Natural killer cell treated with Interleukin-12 subunit alpha and Interleukin-12 subunit beta and Interleukin-15 and Interleukin-18, amount 100 ng/mL, for 72 hours (primary cell): ENCODE results near the gene NUP210L. TPM values are rescaled to one million over a fixed set of nuclear protein-coding genes. Genes with fewer than 3 reads are reported as not detected.

Source experiments
- ATAC-seq, 2 donors: fragments of 150-1000 bp; cut with Tn5 transposase in 1 of 2; sonication (Bioruptor Pico), chemical (Tn5 transposase) in 1 of 2; 2 replicates each; pipeline ENCODE4 v1.10.0; 2021
- DNase-seq: peaks from one replicate; pipeline ENCODE4 v3.0.0; 2022; ENCODE audit warnings: low spot score
- H3K27ac Mint-ChIP-seq, 2 donors: 1 replicate in 1 of 2; 2 replicates in 1 of 2; pipeline ENCODE4 v1.8.0; 2022; ENCODE audit warnings: mixed read lengths in 2 of 2, mild to moderate bottlenecking in 1 of 2, moderate library complexity in 1 of 2
- H3K27me3 Mint-ChIP-seq, 2 donors: 1 replicate in 1 of 2; 2 replicates in 1 of 2; pipeline ENCODE4 v1.8.0; 2022; ENCODE audit warnings: mixed read lengths in 2 of 2
- H3K36me3 Mint-ChIP-seq: one replicate; pipeline ENCODE4 v1.8.0; 2022; ENCODE audit warnings: mixed read lengths
- H3K4me1 Mint-ChIP-seq, 2 donors: 1 replicate in 1 of 2; 2 replicates in 1 of 2; pipeline ENCODE4 v1.8.0; 2022; ENCODE audit warnings: low read depth in 2 of 2, mixed read lengths in 2 of 2, mild to moderate bottlenecking in 1 of 2
- H3K4me3 Mint-ChIP-seq: one replicate; pipeline ENCODE4 v1.8.0; 2022; ENCODE audit warnings: mixed read lengths
- H3K9me3 Mint-ChIP-seq: 2 replicates; pipeline ENCODE4 v1.8.0; 2022; ENCODE audit warnings: mixed read lengths
- total RNA-seq, 2 donors: library from RNA; stranded (reverse); gene quantifications; one replicate each; pipeline ENCODE4 v1.2.3, GENCODE V29; 2022

Gene NUP210L
- total RNA-seq, 2 donors from 2014 or later = 0.24 TPM; not detected in 1

DNA sequence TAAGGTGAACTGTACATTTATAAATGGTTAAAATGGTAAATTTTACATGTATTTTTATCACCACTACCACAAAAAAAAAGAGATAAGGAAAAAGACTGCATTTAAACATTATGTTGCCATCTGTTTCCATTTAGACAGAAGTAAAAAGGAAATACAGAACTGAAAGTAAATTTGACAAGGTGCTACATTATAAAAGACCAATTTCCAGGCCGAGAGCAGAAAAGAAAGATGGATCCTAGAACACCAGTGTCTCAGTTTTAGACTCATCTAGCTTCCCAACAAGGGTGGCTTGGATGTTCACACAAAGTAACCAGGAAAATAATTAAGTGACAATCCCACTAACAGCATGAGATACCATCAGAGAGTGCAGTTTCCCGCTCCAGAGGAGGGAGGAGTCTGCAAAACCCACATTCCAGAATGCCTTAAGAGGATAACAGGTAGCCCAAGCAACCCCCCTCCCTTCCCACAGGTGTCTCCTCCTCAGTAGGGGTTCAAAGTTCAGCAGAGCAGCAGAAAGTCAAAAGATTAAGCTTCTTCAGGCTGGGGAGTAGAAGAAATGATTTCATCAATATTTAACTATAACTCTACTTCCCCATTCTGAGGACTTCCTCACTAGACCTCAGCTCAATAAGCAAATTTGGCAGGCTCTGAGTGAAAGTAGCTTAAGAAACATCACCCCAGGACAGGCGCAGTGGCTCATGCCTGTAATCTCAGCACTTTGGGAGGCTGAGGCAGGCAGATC lies 25.2 kb upstream of the NUP210L start:
- Mint-ChIP-seq H3K4me1 (peaks cover 60 to 73% of the 10 kb centered on the region in 2 donors), H3K27ac (peak overlapping the region; percentile 85 to 88), H3K9me3 (no peaks in the 10 kb centered on the region), H3K27me3 (no peaks in the 10 kb centered on the region), H3K4me3 (peak overlapping the region; percentile 99), H3K36me3 (peaks cover 33% of the 10 kb centered on the region)
- no peak for ATAC-seq
- no peak for DNase-seq

DNA sequence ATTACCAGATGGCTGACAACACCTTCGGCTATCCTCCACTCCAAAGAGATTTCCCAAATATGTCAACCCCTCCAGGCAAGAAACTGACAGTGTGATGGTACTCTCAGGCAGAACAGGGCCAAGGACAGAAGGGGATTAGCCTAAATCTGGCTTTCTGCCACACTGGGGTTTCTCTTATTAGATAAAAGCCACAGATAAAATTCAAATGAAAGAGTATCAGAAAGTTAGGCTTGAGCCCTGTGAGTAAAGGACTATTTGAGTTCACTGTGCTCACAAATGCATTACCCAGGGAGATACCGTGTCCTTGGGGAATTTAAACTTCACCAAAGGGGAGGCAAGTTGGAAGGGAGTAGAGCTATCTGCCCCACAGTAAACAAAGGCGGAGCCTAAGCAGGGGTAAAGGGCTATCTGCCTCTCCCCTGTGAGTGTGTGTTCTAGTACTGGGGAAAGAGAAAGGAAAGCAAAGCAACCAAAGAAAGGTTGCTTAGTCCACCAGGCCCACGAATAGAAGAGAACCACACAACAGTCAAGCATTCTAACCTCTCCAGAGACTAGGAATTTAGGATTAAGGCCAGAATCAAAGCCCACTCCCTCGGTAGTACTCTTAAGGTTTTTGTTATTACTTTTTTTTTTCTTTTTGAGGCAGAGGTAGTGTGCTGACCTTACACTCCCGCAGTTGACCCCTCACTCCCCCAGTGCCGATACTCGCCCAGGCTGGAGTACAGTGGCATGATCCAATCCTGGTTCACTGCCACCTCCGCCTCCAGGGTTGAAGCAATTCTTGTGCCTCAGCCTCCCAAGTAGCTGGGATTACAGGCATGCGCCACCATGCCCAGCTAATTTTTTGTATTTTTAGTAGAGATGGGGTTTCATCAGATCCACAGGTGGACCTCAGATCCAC lies 24.3 kb upstream of the NUP210L start:
- Mint-ChIP-seq H3K4me1 (peaks cover 60 to 73% of the 10 kb centered on the region in 2 donors), H3K9me3 (no peaks in the 10 kb centered on the region), H3K27ac (peak overlapping the region; percentile 85 to 88), H3K4me3 (peak overlapping the region; percentile 99), H3K36me3 (peaks cover 33% of the 10 kb centered on the region), H3K27me3 (no peaks in the 10 kb centered on the region)
- DNase-seq = no peak
- ATAC-seq = no peak

DNA sequence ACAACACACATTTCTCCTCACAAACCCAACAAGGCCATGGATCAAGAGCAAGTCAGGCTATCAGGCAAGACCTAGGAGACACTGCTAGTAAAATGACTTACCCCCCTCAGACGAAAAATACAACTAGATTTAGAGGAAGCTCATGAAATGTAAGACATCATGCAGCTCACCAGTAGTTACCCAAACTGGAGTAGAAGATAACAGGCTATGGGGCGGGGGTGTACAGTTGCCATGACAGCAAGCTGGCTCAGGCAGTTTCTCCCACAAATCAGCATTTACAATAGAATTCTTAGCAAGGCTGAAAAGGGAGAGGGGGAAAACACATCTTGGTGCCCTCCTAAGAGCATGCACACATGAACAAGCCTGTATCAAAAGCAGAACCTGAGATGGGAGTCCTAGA lies 23.1 kb upstream of the NUP210L start:
- peak overlapping the region; percentile 99 for H3K4me3 Mint-ChIP-seq
- no peak for DNase-seq

DNA sequence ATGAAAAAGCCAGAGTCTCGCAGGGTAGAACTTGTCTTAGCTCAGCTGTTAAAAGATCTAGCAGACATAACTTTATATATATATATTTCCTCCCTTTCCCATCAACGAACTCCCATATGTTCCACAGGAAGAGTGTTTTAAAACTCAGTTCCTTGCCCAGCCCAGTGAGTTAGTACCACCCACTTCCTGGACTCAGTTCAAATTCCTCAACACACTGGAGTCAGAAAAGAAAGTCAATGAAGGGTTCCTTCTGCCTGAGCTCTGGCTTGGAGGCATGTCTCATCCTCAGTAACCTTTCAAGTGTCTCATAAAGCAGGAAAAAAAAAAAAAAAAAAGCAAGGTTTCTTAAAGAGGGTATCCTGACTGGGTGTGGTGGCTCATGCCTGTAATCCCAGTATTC lies 21.5 kb upstream of the NUP210L start:
- Mint-ChIP-seq H3K36me3 (peaks cover 32% of the 10 kb centered on the region), H3K9me3 (no peaks in the 10 kb centered on the region), H3K4me1 (peaks cover 63 to 64% of the 10 kb centered on the region in 2 donors), H3K27me3 (no peaks in the 10 kb centered on the region), H3K4me3 (peak overlapping the region; percentile 37), H3K27ac (peak overlapping the region; percentile 35 to 70)
- DNase-seq (no peak), ATAC-seq (no peak)

More for the DNA sequence above, 23.1 kb upstream of the NUP210L start:
- ATAC-seq = no peak
- Mint-ChIP-seq H3K27me3 (no peaks in the 10 kb centered on the region), H3K4me1 (peaks cover 57 to 66% of the 10 kb centered on the region in 2 donors), H3K27ac (peak overlapping the region; percentile 76 to 85), H3K36me3 (peaks cover 31% of the 10 kb centered on the region), H3K9me3 (no peaks in the 10 kb centered on the region)

DNA sequence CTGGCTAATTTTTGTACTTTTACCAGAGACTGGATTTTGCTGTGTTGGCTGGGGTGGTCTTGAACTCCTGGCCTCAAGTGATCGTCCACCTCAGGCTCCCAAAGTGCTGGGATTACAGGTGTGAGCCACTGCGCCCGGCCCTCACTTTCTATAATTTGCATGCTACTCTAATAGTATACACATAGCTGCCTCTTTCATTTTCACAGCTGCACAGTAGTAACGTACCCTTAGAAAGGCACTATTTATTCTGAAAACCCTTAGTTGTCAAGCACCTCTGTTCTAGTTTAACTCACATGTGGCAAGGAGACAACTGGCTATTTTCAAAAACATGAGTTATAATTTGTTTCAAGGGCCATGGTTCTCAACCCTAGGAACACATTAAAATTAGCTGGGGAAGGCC lies 19.8 kb upstream of the NUP210L start:
- Mint-ChIP-seq H3K4me1 (peaks cover 61 to 62% of the 10 kb centered on the region in 2 donors), H3K27ac (no peak overlapping the region), H3K27me3 (no peaks in the 10 kb centered on the region), H3K36me3 (peaks cover 38% of the 10 kb centered on the region), H3K4me3 (no peak overlapping the region), H3K9me3 (no peaks in the 10 kb centered on the region)
- no peak for DNase-seq
- ATAC-seq = no peak

DNA sequence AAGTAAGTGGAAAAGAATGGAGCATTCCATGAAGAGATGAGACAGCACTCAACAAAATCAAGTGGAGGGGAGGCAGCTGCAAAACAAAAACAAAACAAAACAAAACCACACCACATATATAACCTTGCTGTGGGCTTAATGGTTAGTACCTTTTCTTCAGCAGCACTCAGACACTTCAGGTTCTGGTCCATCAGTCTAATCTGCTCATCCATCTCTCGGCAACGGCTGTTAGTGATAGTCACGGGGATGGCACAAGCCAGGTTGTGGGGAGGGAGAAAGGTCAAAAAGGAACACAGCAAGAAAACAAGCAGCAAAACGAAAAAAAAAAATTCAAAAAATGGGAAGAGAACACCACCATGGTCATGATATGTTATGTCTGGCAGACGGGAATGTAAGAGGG lies 17.0 kb upstream of the NUP210L start:
- H3K36me3 Mint-ChIP-seq = peaks cover 49% of the 10 kb centered on the region
- ATAC-seq (no peak), DNase-seq (no peak)
- no peaks in the 10 kb centered on the region for H3K27me3 Mint-ChIP-seq
- no peaks in the 10 kb centered on the region for H3K9me3 Mint-ChIP-seq
- H3K4me3 Mint-ChIP-seq = no peak overlapping the region
- peak overlapping the region; percentile 61 to 74 for H3K27ac Mint-ChIP-seq
- peaks cover 33 to 43% of the 10 kb centered on the region in 2 donors for H3K4me1 Mint-ChIP-seq

DNA sequence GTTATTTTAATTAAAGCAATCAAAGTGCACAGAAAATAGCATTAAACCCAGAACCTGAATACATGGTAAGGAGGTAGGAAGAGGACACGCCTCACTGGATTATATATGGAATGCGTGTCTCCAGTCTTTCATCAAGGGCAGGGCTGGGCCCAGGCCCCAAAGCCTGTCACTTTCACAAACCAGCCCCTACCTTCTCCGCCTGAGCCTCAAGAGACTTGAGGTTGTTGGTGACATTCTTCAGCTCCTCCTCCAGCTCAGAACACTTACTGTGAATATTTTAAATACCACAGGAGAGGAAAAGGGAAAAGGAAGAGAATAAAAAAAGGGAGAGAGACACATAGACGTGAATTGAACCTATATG lies 16.3 kb upstream of the NUP210L start:
- no peak overlapping the region for H3K4me3 Mint-ChIP-seq
- no peaks in the 10 kb centered on the region for H3K27me3 Mint-ChIP-seq
- DNase-seq = no peak
- peaks cover 29 to 39% of the 10 kb centered on the region in 2 donors for H3K4me1 Mint-ChIP-seq
- no peaks in the 10 kb centered on the region for H3K9me3 Mint-ChIP-seq
- peak overlapping the region; percentile 61 to 74 for H3K27ac Mint-ChIP-seq
- ATAC-seq = no peak
- H3K36me3 Mint-ChIP-seq = peaks cover 49% of the 10 kb centered on the region

DNA sequence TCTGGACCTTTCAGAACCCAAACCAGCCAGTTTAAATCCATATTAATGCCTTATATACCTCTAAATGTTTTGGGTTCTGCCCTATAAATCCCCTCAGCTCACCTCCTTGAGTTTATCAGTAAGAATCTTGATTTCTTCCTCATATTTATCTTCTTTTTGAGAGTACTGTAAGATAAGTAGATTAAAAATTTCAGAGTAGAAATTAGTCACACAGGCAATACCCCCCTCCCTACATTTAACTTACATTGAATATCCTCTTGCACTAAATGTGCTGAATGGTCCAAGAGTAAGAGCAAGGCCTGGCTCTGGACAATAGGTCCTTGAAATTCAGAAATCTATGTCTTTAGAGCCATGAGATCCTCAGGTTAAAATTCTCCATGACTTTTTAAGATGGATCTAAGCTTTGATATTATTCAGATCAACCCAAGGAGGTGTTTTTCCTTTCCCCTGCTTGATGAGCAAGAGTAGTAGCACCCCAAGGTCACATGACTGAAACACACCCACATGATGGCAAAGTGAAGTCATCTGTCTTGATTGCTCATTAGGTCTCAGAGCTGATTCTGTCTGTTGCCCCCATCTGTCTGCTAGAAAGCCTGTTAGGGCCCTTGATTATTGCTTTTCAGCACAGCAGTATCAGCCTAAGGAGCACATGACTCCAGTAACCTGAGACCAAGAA lies 15.8 kb upstream of the NUP210L start:
- Mint-ChIP-seq H3K9me3 (no peaks in the 10 kb centered on the region), H3K36me3 (peaks cover 53% of the 10 kb centered on the region), H3K27ac (peak overlapping the region; percentile 61 to 74), H3K4me1 (peaks cover 27 to 36% of the 10 kb centered on the region in 2 donors), H3K4me3 (no peak overlapping the region), H3K27me3 (no peaks in the 10 kb centered on the region)
- ATAC-seq = peak; percentile 75 to 78
- DNase-seq = no peak

DNA sequence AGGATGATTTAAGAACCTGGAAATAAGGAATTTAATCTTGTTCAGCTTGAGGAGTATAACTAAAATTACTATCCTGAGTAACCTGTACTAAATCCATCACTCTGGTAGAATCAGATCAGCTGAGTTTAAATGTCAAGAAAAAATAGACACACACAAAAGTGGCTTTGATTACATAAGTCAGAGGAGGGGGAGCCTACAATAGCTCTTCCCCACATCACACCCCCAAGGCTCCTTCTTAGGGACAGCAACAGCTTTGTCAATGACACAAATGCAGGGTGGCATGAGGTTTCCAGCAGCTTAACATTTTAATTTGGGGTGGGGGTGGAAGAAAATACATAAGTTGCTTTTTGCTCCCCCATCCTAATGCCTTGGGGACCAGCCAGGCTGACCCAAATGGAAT lies 12.6 kb upstream of the NUP210L start:
- Mint-ChIP-seq H3K4me1 (peaks cover 41 to 48% of the 10 kb centered on the region in 2 donors), H3K9me3 (no peaks in the 10 kb centered on the region), H3K36me3 (peaks cover 75% of the 10 kb centered on the region), H3K27ac (peak overlapping the region in 1 of 2 donors; percentile 78), H3K27me3 (no peaks in the 10 kb centered on the region), H3K4me3 (no peak overlapping the region)
- ATAC-seq (no peak), DNase-seq (no peak)

DNA sequence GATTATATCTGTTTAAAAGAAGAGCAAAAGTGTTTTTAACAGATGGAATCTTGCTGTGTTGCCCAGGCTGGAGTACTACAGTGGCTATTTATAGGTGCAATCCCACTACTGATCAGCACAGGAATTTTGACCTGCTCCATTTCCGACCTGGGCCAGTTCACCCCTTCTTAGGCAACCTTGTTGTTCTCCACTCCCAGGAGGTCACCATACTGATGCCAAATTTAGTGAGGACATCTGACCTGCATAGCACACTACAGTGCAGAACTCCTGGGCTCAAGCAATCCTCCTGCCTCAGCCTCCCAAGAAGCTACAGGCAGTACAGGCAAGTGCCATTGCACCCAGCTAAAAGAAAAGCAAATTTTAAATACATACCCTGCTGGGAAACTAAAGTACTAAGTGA lies 11.3 kb upstream of the NUP210L start:
- DNase-seq = no peak
- Mint-ChIP-seq H3K4me3 (no peak overlapping the region), H3K36me3 (peaks cover 65% of the 10 kb centered on the region), H3K27me3 (no peaks in the 10 kb centered on the region), H3K4me1 (peaks cover 30 to 38% of the 10 kb centered on the region in 2 donors), H3K9me3 (no peaks in the 10 kb centered on the region), H3K27ac (peak overlapping the region in 1 of 2 donors; percentile 21)
- ATAC-seq = no peak

DNA sequence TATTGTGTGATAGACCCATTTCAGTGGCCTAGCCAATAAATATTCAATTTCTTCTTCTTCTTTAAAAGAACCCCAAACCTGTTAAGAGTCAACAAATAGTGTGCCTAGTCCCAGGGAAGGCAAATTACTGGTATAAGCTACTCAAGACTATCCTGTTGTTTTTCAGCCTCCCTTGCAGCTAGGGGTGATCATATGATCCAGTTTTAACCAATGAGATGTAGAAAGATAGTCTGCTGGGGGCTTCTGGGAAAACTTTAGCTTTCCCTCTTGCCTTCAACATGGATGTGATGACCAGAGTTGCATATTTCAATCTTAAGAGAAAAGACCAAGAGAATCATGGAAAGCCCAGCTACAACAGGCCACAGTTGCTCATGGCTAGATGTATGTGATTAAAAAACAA lies 4.7 kb upstream of the NUP210L start:
- H3K9me3 Mint-ChIP-seq = no peaks in the 10 kb centered on the region
- no peak overlapping the region for H3K4me3 Mint-ChIP-seq
- DNase-seq (no peak), ATAC-seq (no peak)
- peaks cover 44 to 52% of the 10 kb centered on the region in 2 donors for H3K4me1 Mint-ChIP-seq
- peak overlapping the region in 1 of 2 donors; percentile 86 for H3K27ac Mint-ChIP-seq
- peaks cover 47% of the 10 kb centered on the region for H3K36me3 Mint-ChIP-seq
- H3K27me3 Mint-ChIP-seq = no peaks in the 10 kb centered on the region

DNA sequence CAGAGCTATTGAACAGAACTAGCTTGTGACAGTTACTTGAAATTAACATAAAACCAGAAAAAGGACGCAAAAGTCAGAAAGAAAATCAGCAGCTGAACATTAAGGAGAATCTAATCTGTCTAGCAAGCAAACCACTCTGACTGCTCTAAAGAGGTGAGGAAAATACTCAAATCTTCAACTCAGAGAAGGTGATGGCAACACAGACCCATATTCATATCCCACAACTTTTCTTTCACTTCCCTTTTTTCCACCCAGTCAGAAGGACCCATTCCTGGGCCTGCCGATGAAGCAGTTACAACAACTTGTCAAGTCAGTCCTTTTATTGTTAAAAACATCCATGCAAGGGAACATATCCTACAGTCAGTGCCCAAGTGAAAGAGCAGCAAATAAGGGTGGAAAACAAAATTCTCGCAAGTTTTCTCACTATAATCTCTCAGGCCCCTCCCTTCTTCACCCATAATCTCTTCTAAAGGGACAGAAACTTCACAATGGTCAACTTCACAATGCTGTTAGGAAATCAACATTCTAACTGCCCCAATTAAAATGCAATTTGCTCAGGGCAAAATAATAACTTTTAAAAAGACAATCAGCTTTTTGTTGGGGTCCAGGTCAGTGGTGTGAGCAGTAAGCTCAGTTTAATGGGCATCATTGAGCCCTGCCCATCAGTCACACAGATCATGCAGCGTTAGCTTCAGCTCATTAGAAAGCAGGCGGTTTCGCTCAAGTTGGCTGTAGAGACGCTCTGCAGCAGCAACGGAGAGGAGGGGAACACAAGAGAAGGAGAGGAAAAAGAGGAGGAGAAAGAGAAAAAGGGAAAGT lies 3.6 kb upstream of the NUP210L start:
- no peaks in the 10 kb centered on the region for H3K27me3 Mint-ChIP-seq
- peak overlapping the region; percentile 86 for H3K4me3 Mint-ChIP-seq
- H3K27ac Mint-ChIP-seq = peak overlapping the region; percentile 86 to 94
- H3K4me1 Mint-ChIP-seq = peaks cover 40 to 41% of the 10 kb centered on the region in 2 donors
- DNase-seq (no peak), ATAC-seq (no peak)
- H3K9me3 Mint-ChIP-seq = no peaks in the 10 kb centered on the region
- peaks cover 37% of the 10 kb centered on the region for H3K36me3 Mint-ChIP-seq
